Uterus (tissue), 2 donors: Measurements from ENCODE around the gene HOXD4.

Source experiments
- CTCF ChIP-seq, 4 experiments: fragments of 200-600 bp in 2 of 4; fragments of 450-650 bp in 2 of 4; sonication (generic) in 2 of 4; IDR thresholded peaks; one replicate each; pipeline ENCODE4 v1.5.1; 2016 to 2019; ENCODE audit warnings: antibody characterized with exemption in 4 of 4, mild to moderate bottlenecking in 2 of 4, moderate library complexity in 1 of 4
- POLR2A ChIP-seq, 2 donors: fragments of 450-650 bp; IDR thresholded peaks; one replicate each; pipeline ENCODE4 v1.6.1; 2016; ENCODE audit warnings: antibody characterized with exemption in 2 of 2, mild to moderate bottlenecking in 1 of 2, moderate library complexity in 1 of 2

DNA sequence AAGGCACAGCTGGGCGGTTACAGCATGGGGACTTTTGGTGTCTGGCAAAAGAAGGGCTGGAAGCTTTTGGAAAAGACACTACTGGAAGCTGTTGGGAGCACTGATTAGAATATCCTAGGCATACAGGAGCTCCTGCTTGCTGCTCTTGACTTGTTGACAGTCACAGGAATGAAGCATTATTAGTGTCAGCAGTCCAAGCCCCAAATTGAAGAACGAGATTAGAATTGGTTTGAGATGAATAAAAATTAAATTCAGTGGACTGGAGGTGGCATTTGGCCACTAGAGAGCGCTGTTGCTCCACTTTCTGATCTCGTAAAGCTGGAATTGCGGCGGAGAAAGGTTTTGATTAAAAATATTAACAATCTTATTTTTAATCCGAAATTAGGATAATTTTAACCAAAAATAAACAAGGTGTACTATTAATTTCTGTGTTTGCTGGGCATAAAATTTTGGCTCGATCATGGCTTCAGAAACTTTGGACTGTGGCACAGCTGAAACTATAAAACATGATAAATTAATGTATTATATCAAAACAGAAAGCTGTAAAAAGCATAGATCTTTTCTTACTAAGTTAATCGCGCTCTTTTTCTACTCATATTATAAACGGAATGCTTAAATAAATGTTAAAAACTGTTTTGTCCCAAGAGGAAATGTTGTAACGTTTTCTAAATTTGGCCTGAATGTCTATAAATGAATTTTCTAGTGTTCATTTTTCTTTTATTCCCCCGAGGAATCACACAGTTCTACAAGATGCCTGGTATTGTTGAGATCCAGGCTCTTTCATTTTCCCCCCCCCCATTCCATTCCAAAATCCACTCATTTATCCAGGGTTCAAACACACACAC is 24.2 kb upstream of the HOXD4 start:
- TF ChIP-seq POLR2A (IDR thresholded peaks at IDR 0.05), result peak; percentile 19 to 30
- TF ChIP-seq CTCF (IDR thresholded peaks at IDR 0.05), result peak; percentile 84 to 95 (median 89)
